ENCODE measurements around the gene KRT35.

Gene KRT35

GRCh38 chr17:41511716-41512115, 30.8 kb upstream of the KRT35 start:
- DNase-seq (ENCODE audit: low spot score) = no peak

GRCh38 chr17:41511116-41511515, 30.2 kb upstream of the KRT35 start:
- no peak for DNase-seq (ENCODE audit: low spot score)

GRCh38 chr17:41510251-41511065, 29.5 kb upstream of the KRT35 start:
- no peak for DNase-seq (ENCODE audit: low spot score)

DNA sequence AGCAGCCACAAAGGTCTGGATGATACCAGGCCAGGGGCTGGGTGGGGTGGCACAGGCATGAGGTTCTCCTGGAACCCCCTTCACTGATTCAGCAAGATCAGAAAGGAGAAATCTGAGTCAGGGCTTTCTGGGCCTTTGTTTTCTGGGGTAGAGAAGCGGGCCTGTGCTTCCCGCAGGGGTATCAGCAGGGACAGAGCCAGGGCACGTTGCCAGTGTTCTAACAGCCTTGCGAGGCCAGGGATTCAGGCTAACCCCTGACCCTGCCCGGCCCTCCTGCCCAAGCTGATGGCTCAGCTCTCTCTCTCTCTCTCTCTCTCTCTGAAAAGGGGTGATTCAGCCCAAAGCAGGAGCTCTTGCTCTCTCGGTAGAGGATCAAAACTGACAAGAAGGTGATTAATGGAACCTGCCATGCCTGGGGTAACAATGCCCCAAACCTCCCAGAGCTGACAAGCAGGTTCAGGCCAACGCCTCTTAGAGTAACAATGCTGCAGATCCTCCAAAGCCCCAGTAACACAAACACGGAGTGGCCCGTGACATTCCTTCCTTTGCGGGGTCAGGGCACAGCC, 26.4 kb upstream of the KRT35 start:
- DNase-seq (ENCODE audit: low spot score) = no peak

DNA sequence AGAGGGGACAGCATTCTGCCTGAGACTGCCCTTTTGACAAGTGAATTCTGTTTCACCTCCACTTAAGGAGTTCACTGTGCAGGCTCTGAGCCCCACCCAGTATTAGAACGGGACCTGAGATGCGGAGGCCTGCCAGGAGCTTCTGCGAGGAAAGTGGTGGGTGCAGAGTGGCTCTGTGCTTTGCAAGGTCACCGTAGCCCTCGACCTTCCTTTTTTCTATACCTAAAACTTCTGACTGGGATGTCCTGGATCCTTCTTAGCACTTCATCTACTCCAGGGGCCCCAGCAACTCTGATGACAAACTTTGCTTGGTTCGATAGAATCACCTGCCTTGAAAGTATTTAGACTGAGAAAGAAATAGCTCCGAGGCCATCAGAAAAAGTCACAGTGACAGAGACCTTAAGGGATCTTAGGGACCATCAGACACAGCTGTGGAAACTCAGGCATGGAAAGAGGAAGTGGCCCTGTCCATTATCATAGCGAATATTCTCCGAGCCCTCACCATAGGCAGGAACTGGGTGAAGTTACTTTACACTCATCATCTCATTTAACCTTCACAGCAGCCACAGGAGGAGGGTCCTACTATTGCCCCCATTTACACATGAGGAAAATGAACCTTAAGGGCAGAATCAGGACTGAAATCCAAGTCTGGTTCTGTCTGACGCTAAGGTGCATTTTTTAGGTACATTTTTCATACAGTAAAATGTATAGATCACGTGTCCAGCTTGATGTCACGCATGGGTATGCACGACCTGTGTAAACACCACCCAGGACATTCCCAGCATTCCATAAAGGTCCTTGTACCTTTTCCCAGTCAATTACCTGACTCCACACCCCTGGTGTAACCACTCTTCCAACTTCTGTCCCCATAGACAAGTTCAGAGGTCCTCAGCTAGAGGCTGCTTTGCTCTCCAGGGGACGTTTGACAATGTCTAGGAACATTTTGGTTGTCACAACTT, 25.1 kb upstream of the KRT35 start:
- DNase-seq (ENCODE audit: low spot score) = no peak

GRCh38 chr17:41505007-41505808, 24.3 kb upstream of the KRT35 start, which contains the start of gene KRT13:
Gene KRT13 (minus strand): TSS chr17:41505612. CDS start chr17:41505550, 62 bp downstream.
- no peak for DNase-seq (ENCODE audit: low spot score)

GRCh38 chr17:41504246-41504977, 23.5 kb upstream of the KRT35 start:
- no peak for DNase-seq (ENCODE audit: low spot score)

DNA sequence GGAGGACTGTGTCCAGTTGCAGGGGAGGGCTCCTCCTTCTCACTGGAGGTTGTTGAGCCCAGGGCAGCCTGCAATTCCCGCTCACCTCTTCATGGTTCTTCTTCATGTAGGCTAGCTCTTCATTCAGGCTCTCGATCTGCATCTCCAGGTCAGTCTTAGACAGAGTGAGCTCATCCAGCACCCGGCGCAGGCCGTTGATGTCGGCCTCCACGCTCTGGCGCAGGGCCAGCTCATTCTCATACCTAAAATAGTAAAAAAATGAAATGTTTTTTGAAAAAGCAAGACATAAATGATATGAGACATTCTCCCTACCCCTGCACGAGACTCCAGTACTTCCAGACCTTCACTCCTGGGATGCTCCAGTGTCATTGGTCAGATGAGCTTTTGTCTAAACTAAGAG, 22.3 kb upstream of the KRT35 start:
- DNase-seq (ENCODE audit: low spot score) = no peak

GRCh38 chr17:41500131-41500911, 19.4 kb upstream of the KRT35 start:
- peak; percentile 73 for DNase-seq (ENCODE audit: low spot score)

- no peak for DNase-seq (ENCODE audit: low spot score)
Measured at GRCh38 chr17:41499714-41500113, 18.8 kb upstream of the KRT35 start.

- DNase-seq (ENCODE audit: low spot score) = no peak
Measured at GRCh38 chr17:41498276-41498675, 17.3 kb upstream of the KRT35 start.

- DNase-seq (ENCODE audit: low spot score) = peak; percentile 92
Measured at GRCh38 chr17:41496803-41497484, 16.0 kb upstream of the KRT35 start.

DNA sequence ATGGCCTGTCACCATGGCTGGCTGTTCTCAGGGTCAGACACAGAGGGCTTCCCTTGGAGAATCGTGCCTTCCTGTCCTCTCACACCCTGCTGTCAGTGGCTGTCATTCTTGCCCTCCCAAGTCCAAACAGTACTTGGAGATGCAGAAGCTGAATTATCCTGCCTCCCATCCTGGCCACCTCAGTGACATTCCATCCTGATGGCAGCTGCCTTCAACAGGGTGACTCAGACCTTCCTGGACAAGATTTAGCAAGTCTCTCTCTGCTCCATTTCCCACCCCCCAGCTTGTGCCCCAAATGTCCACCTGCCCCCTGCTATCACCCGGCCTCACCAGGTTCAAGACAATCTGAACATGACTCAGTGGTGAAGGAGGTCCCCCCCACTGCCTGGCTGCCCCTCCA, 13.6 kb upstream of the KRT35 start:
- peak; percentile 53 for DNase-seq (ENCODE audit: low spot score)

DNA sequence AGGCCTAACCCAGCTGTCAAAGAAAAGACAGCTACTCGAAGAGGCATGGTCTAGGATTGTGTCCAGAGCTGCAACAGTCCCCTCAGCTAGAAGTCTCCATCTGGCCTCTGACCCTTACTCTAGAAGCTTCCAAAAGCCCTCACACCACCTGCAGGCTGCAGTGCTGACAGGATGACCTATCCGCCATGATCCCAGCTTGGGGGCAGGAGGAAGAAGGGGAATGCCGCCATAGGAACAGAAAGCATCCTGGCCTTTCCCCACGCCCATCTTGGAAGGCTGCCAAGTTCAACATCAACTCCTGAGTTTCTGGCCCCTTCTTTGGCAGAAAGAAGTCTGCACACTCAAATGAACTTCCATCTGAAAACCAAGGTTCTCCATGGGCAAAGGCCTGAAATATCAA, 11.8 kb upstream of the KRT35 start:
- no peak for DNase-seq (ENCODE audit: low spot score)

DNA sequence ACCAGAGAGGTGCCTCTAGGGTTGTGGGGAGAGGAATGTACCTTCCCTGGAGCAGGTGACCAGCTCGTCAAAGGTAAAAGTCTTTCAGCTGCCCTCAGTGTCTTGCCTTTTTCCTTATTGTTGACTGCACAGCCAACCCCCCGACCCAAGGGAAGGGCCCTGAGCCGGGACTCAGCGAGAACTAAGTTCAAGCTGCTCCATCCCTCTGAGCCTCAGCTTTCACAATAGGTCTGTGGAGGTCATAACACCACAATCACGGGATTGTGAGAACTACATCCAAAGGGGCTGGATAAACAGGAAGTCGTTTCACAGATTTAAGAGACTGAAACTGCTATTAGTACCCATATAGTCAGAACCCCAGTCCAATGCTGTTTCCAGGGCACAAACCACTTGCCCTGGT, 11.4 kb upstream of the KRT35 start:
- no peak for DNase-seq (ENCODE audit: low spot score)

GRCh38 chr17:41491476-41491875, 10.5 kb upstream of the KRT35 start:
- DNase-seq (ENCODE audit: low spot score) = no peak

GRCh38 chr17:41490000-41490990, 9.3 kb upstream of the KRT35 start:
- DNase-seq (ENCODE audit: low spot score) = no peak

DNA sequence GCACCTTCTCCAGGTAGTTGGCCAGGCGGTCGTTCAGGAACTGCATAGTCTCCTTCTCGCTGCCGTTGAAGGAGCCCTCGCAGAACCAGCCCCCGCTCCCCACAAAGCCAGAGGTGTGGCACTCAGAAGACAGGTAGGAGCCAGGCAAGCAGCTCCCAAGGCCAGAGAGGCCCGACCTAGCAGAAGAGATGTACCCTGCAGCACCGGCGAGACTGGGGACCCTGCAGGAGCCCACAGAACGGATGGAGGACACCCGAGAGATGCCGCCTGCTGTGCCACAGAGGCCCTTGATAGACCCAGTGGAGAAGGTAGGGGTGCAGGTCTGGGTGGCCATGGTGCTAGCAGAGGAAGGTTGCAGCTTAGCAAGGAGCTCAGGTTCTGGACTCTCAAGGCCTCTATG, 8.6 kb upstream of the KRT35 start, which contains the start of gene KRT36:
Gene KRT36 (minus strand): TSS at position 380 of the 400 bp plus-strand sequence. CDS start 46 bp downstream, at position 334.
- DNase-seq (ENCODE audit: low spot score) = no peak
